ENCODE results near the gene AP3B1.

Gene AP3B1

GRCh38 chr5:78009937-78010527 lies 284.5 kb downstream of the AP3B1 start:
- no peaks in the 10 kb centered on the region for H3K27me3 ChIP-seq (ENCODE audit: insufficient read depth, low read length, poor library complexity)
- no peak overlapping the region for H3K4me3 ChIP-seq (ENCODE audit: low read length)
- H4K5ac ChIP-seq (ENCODE audit: low read length): no peak overlapping the region
- H3K36me3 ChIP-seq (ENCODE audit: control insufficient read depth, insufficient read depth, low read length): no peaks in the 10 kb centered on the region
- no peak overlapping the region for H2BK15ac ChIP-seq (replicated peaks; ENCODE audit: low read depth)
- no peak overlapping the region for H3K23ac ChIP-seq (ENCODE audit: low read length)
- H3K4me2 ChIP-seq (ENCODE audit: low read length): no peak overlapping the region
- no peak overlapping the region for H2AK5ac ChIP-seq (ENCODE audit: low read length)
- H3K18ac ChIP-seq (ENCODE audit: low read length): no peak overlapping the region
- H3K27ac ChIP-seq (ENCODE audit: low read depth, low read length): no peak overlapping the region
- no peaks in the 10 kb centered on the region for H3K79me2 ChIP-seq (ENCODE audit: control insufficient read depth, insufficient read depth, low read length)
- no peak overlapping the region for H4K8ac ChIP-seq (ENCODE audit: low read depth, low read length)
- no peak for DNase-seq
- no peak overlapping the region for H2BK120ac ChIP-seq (ENCODE audit: low read depth, low read length)
- no CpG with 5 or more reads among the region's 5 CpGs for WGBS (ENCODE audit: extremely low coverage, insufficient coverage, low lambda C conversion rate)
- no peaks in the 10 kb centered on the region for H3K79me1 ChIP-seq (ENCODE audit: low read length)
- H3K56ac ChIP-seq (ENCODE audit: low read length): no peak overlapping the region
- H3K4me1 ChIP-seq (ENCODE audit: control insufficient read depth, low read depth, low read length): no peaks in the 10 kb centered on the region
- no peak overlapping the region for H3K4ac ChIP-seq (ENCODE audit: low read depth, low read length)
- H3K9ac ChIP-seq (ENCODE audit: low read length): no peak overlapping the region
- H2BK5ac ChIP-seq (ENCODE audit: low read length): no peak overlapping the region

GRCh38 chr5:78008356-78008967 lies 286.0 kb downstream of the AP3B1 start:
- Histone ChIP-seq H3K27me3 (ENCODE audit: insufficient read depth, low read length, poor library complexity) (no peaks in the 10 kb centered on the region), H2BK15ac (replicated peaks; ENCODE audit: low read depth) (no peak overlapping the region), H3K18ac (ENCODE audit: low read length) (no peak overlapping the region), H3K27ac (ENCODE audit: low read depth, low read length) (no peak overlapping the region), H2AK5ac (ENCODE audit: low read length) (no peak overlapping the region), H3K36me3 (ENCODE audit: control insufficient read depth, insufficient read depth, low read length) (no peaks in the 10 kb centered on the region), H3K56ac (ENCODE audit: low read length) (no peak overlapping the region), H2BK120ac (ENCODE audit: low read depth, low read length) (no peak overlapping the region), H3K4me2 (ENCODE audit: low read length) (no peak overlapping the region), H3K9ac (ENCODE audit: low read length) (no peak overlapping the region), H4K5ac (ENCODE audit: low read length) (no peak overlapping the region), H3K4me3 (ENCODE audit: low read length) (no peak overlapping the region), H3K23ac (ENCODE audit: low read length) (no peak overlapping the region), H2BK5ac (ENCODE audit: low read length) (no peak overlapping the region), H3K4me1 (ENCODE audit: control insufficient read depth, low read depth, low read length) (no peaks in the 10 kb centered on the region), H4K8ac (ENCODE audit: low read depth, low read length) (no peak overlapping the region), H3K4ac (ENCODE audit: low read depth, low read length) (no peak overlapping the region), H3K79me1 (ENCODE audit: low read length) (no peaks in the 10 kb centered on the region), H3K79me2 (ENCODE audit: control insufficient read depth, insufficient read depth, low read length) (no peaks in the 10 kb centered on the region)
- WGBS (ENCODE audit: extremely low coverage, insufficient coverage, low lambda C conversion rate): no CpG with 5 or more reads among the region's 1 CpG
- DNase-seq: peak; percentile 62

GRCh38 chr5:78007233-78007632 lies 287.3 kb downstream of the AP3B1 start:
- no peak overlapping the region for H3K4ac ChIP-seq (ENCODE audit: low read depth, low read length)
- no peak for DNase-seq
- no peaks in the 10 kb centered on the region for H3K36me3 ChIP-seq (ENCODE audit: control insufficient read depth, insufficient read depth, low read length)
- H3K4me3 ChIP-seq (ENCODE audit: low read length): no peak overlapping the region
- H3K4me1 ChIP-seq (ENCODE audit: control insufficient read depth, low read depth, low read length): no peaks in the 10 kb centered on the region
- no peak overlapping the region for H2BK15ac ChIP-seq (replicated peaks; ENCODE audit: low read depth)
- WGBS (ENCODE audit: extremely low coverage, insufficient coverage, low lambda C conversion rate): no CpG with 5 or more reads among the region's 3 CpGs
- H3K4me2 ChIP-seq (ENCODE audit: low read length): no peak overlapping the region
- H2AK5ac ChIP-seq (ENCODE audit: low read length): no peak overlapping the region
- no peak overlapping the region for H2BK5ac ChIP-seq (ENCODE audit: low read length)
- no peak overlapping the region for H3K23ac ChIP-seq (ENCODE audit: low read length)
- no peaks in the 10 kb centered on the region for H3K27me3 ChIP-seq (ENCODE audit: insufficient read depth, low read length, poor library complexity)
- no peak overlapping the region for H3K56ac ChIP-seq (ENCODE audit: low read length)
- H2BK120ac ChIP-seq (ENCODE audit: low read depth, low read length): no peak overlapping the region
- H4K8ac ChIP-seq (ENCODE audit: low read depth, low read length): no peak overlapping the region
- H4K5ac ChIP-seq (ENCODE audit: low read length): no peak overlapping the region
- no peaks in the 10 kb centered on the region for H3K79me2 ChIP-seq (ENCODE audit: control insufficient read depth, insufficient read depth, low read length)
- H3K9ac ChIP-seq (ENCODE audit: low read length): no peak overlapping the region
- no peak overlapping the region for H3K27ac ChIP-seq (ENCODE audit: low read depth, low read length)
- H3K79me1 ChIP-seq (ENCODE audit: low read length): no peaks in the 10 kb centered on the region
- no peak overlapping the region for H3K18ac ChIP-seq (ENCODE audit: low read length)

- WGBS (ENCODE audit: extremely low coverage, insufficient coverage, low lambda C conversion rate): no CpG with 5 or more reads among the region's 7 CpGs
- no peaks in the 10 kb centered on the region for H3K79me2 ChIP-seq (ENCODE audit: control insufficient read depth, insufficient read depth, low read length)
- H2BK15ac ChIP-seq (replicated peaks; ENCODE audit: low read depth): no peak overlapping the region
- no peaks in the 10 kb centered on the region for H3K36me3 ChIP-seq (ENCODE audit: control insufficient read depth, insufficient read depth, low read length)
- no peak overlapping the region for H3K4ac ChIP-seq (ENCODE audit: low read depth, low read length)
- H3K9ac ChIP-seq (ENCODE audit: low read length): no peak overlapping the region
- no peak overlapping the region for H4K8ac ChIP-seq (ENCODE audit: low read depth, low read length)
- no peak overlapping the region for H4K5ac ChIP-seq (ENCODE audit: low read length)
- no peaks in the 10 kb centered on the region for H3K79me1 ChIP-seq (ENCODE audit: low read length)
- no peak overlapping the region for H3K27ac ChIP-seq (ENCODE audit: low read depth, low read length)
- no peaks in the 10 kb centered on the region for H3K27me3 ChIP-seq (ENCODE audit: insufficient read depth, low read length, poor library complexity)
- H3K4me1 ChIP-seq (ENCODE audit: control insufficient read depth, low read depth, low read length): no peaks in the 10 kb centered on the region
- H2BK120ac ChIP-seq (ENCODE audit: low read depth, low read length): no peak overlapping the region
- H3K18ac ChIP-seq (ENCODE audit: low read length): no peak overlapping the region
- no peak overlapping the region for H2BK5ac ChIP-seq (ENCODE audit: low read length)
- no peak overlapping the region for H3K23ac ChIP-seq (ENCODE audit: low read length)
- no peak overlapping the region for H3K56ac ChIP-seq (ENCODE audit: low read length)
- DNase-seq: no peak
- H2AK5ac ChIP-seq (ENCODE audit: low read length): no peak overlapping the region
- H3K4me3 ChIP-seq (ENCODE audit: low read length): no peak overlapping the region
- no peak overlapping the region for H3K4me2 ChIP-seq (ENCODE audit: low read length)
Observed at GRCh38 chr5:78006449-78006848, 288.0 kb downstream of the AP3B1 start.

DNA sequence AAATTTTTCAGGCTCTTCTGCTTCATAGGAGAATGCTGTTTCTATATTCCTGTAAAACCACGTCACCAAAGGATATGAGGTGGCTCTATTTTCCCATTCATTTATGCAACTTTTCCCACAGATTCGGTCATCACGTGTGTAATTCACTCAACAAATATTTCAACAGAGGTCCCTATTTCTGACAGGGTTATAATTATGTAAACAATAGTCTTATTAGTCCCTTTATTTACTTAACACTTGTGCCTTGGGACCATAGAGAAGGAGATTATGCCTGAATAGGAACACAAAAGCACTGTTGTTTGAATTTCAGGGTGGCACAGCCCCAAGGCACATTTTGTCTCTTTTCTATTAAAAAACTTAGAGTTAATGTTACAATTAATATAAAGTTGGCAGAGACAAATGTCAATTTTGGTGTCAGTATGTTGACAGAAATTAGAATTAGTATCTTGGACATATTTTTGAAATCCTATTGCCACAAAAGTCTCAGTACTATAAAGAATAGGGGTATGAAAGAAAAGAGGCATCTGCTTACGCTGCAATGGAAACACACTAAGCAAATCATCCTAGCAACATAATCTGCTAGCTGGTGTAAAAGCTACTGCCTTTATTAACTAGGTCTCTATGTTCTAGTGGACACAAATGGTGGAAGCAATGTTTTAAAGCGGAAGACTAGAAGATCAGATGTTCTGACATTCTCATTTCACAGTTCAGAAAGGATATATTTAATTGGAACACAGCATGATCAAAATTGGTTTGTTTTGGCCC lies 289.3 kb downstream of the AP3B1 start:
- H2BK15ac ChIP-seq (replicated peaks; ENCODE audit: low read depth): no peak overlapping the region
- no peak overlapping the region for H3K27ac ChIP-seq (ENCODE audit: low read depth, low read length)
- H2AK5ac ChIP-seq (ENCODE audit: low read length): no peak overlapping the region
- no peaks in the 10 kb centered on the region for H3K27me3 ChIP-seq (ENCODE audit: insufficient read depth, low read length, poor library complexity)
- no peak overlapping the region for H3K4me2 ChIP-seq (ENCODE audit: low read length)
- H3K56ac ChIP-seq (ENCODE audit: low read length): no peak overlapping the region
- no peak overlapping the region for H3K9ac ChIP-seq (ENCODE audit: low read length)
- no peak overlapping the region for H2BK5ac ChIP-seq (ENCODE audit: low read length)
- no peaks in the 10 kb centered on the region for H3K79me2 ChIP-seq (ENCODE audit: control insufficient read depth, insufficient read depth, low read length)
- no peaks in the 10 kb centered on the region for H3K36me3 ChIP-seq (ENCODE audit: control insufficient read depth, insufficient read depth, low read length)
- H4K5ac ChIP-seq (ENCODE audit: low read length): no peak overlapping the region
- H3K23ac ChIP-seq (ENCODE audit: low read length): no peak overlapping the region
- H2BK120ac ChIP-seq (ENCODE audit: low read depth, low read length): no peak overlapping the region
- no peak for DNase-seq
- H4K8ac ChIP-seq (ENCODE audit: low read depth, low read length): no peak overlapping the region
- no peak overlapping the region for H3K4ac ChIP-seq (ENCODE audit: low read depth, low read length)
- H3K4me3 ChIP-seq (ENCODE audit: low read length): no peak overlapping the region
- no peaks in the 10 kb centered on the region for H3K79me1 ChIP-seq (ENCODE audit: low read length)
- H3K4me1 ChIP-seq (ENCODE audit: control insufficient read depth, low read depth, low read length): no peaks in the 10 kb centered on the region
- WGBS (ENCODE audit: extremely low coverage, insufficient coverage, low lambda C conversion rate): no CpG with 5 or more reads among the region's 5 CpGs
- no peak overlapping the region for H3K18ac ChIP-seq (ENCODE audit: low read length)

Data from mesendoderm (in vitro differentiated cells).